ENCODE measurements around the gene KLHDC3. TPM values are rescaled to one million over a fixed set of nuclear protein-coding genes. Genes with fewer than 3 reads are reported as not detected.

The KLHDC3 gene, protein sequence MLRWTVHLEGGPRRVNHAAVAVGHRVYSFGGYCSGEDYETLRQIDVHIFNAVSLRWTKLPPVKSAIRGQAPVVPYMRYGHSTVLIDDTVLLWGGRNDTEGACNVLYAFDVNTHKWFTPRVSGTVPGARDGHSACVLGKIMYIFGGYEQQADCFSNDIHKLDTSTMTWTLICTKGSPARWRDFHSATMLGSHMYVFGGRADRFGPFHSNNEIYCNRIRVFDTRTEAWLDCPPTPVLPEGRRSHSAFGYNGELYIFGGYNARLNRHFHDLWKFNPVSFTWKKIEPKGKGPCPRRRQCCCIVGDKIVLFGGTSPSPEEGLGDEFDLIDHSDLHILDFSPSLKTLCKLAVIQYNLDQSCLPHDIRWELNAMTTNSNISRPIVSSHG
- 227 TPM for polyA plus RNA-seq (ENCODE audit: insufficient read length)

DNA sequence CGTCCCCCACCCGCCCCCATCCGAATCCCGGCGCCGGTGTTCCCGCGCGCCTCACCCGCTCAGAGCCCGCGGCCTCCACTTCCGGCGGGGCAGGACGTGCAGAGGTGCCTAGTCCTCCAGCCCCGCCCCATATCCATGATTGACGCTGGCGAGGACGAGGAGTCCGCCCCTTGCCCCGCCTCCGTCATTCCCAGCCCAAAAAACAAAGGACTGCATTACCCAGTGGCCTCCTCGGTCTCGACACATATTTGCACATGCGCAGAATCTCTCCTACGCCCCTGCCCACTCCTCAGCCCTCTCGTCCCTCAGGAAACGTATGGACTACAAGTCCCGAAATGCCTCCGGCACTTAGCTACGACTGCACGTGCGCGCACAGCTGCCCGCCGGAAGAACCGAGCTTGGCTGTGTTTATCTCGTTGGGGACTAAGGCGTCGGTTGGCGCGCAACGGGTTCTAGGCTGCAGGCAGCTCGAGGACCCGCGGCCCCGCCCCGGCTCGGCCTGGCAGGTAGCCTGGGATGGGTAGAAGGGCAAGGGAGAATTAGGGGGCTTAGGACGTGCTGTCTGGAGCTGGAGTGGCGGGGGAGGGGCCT is at the start of gene KLHDC3, which contains the start of gene MEA1:
Gene KLHDC3 (plus strand): TSS at position 407 of the 591 bp plus-strand sequence. CDS start 2,944 bp downstream, outside the sequence.
Gene MEA1 (minus strand): TSS at position 104 of the 591 bp plus-strand sequence. CDS start 133 bp downstream, outside the sequence.
- peak; percentile 99 for DNase-seq (ENCODE audit: low read depth)

DNA sequence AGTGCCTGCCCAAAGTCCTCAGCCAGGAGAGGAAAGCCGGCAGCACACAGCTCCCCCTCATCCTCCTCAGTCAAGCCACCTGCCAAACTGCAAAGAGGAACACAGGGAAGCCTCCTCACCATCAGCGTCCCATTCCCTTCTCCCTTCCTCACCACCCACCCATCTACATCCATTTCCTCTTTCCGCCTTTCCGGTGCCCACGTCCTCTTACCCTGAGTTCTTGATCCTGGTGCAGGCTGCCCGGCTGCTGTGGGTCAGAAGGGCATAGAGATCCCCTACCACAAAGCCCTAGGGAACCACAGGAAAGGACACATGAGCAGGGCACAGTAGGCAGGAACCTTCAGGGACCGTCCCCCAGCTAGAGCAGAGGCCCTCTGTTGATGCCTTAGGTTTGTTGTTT is 47.5 kb upstream of the KLHDC3 start:
- DNase-seq (ENCODE audit: low read depth), result no peak

DNA sequence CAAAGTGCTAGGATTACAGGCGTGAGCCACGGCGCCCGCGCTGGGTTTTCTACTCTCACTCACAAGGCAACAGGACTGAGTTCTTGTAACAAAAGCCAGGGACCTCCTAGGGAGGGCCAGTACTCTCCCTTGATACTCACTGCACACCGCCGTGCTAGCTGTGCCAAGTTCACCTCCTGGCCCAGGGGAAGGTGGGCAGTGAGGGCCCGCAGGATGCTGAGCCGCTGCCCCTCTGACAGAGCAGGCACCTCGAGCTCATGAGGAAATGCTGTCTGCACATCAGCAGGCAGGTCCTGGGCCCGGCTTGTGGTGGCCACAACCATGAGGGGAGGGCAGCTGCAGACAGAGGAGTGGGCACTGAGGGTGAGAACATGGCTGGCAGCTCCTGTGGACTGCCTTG is 46.8 kb upstream of the KLHDC3 start:
- no peak for DNase-seq (ENCODE audit: low read depth)

DNA sequence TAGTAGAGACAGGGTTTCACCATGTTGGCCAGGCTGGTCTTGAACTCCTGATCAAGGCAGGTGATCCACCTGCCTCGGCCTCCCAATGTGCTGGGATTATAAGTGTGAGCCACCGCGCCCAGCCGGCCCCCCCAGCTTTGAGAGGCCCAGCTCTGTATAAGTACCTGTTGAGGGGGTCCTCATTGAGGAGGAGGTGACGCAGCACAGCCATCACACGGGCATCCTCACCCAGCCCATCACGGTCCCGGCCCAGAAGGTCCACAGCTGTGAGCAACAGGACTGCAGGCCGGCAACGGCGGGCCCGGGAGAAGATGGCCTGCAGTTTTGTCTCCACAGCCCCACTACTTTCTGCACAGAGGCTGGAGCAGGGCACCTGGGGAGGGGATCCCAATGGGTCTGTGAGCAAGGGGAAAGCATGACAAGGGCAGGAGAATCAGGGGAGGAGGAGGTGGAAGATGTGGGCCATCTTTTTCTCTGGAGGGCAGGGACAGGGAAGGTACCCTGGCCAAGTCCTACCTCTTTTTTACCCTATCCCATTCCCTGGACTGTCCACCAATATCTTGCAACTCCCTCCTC is 45.8 kb upstream of the KLHDC3 start:
- no peak for DNase-seq (ENCODE audit: low read depth)

DNA sequence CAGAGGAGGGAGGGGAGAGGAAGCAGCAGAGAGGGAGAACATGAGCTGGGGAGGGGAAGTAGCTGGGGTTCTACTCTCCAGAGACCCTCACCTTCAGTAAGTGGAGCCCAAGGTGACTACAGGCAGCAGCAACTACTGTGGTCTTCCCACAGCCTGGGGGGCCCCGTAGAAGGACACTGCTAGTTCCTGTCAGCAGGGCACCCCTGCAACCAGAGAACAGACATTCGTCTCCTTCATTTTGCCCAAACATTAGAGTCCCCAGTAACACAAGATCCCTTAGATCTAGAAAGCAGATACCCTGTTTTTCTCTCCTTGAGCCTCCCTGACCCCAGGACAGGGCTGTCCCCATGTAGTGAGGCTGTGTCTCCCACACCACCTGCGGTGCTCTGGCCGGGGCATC is 45.3 kb upstream of the KLHDC3 start:
- DNase-seq (ENCODE audit: low read depth), result no peak

DNA sequence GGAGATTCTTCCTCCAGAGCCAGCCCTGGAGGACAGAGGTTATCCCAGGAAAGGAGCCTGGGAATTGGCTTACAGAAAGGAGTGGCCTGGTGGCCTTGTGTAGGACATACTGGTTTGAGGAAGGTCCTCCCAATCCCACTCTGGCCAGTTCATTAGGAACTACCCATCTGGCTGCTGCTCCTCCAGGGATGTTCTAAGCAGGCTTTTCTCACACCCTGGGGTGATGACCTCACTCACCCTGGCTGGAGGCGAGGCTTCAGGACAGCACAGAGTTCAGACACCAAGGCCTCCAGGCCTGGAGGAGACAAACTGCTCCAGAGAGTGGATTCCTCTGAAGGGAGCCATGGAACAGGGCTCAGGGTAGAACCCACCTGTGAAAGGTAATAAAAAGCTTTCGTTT is 44.6 kb upstream of the KLHDC3 start:
- DNase-seq (ENCODE audit: low read depth), result no peak

DNA sequence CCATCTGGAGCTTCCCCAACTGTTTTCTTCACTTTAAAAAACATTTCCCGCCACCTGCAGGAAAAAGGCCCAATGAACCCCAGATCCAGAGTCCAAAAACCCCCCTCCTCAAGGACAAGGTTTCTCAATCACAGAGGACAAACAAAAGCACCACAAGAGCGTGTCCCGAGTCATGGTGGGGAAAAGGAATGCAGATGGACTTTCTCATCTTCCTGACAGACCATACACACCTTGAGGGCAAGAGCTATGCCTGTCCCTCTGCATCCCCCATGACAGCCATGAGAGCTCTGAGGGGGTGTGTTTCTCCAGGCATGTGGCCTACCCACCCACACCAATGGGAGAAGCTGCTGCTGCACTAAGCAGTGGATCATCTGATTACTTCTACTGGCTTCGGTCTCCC is 44.1 kb upstream of the KLHDC3 start:
- no peak for DNase-seq (ENCODE audit: low read depth)

DNA sequence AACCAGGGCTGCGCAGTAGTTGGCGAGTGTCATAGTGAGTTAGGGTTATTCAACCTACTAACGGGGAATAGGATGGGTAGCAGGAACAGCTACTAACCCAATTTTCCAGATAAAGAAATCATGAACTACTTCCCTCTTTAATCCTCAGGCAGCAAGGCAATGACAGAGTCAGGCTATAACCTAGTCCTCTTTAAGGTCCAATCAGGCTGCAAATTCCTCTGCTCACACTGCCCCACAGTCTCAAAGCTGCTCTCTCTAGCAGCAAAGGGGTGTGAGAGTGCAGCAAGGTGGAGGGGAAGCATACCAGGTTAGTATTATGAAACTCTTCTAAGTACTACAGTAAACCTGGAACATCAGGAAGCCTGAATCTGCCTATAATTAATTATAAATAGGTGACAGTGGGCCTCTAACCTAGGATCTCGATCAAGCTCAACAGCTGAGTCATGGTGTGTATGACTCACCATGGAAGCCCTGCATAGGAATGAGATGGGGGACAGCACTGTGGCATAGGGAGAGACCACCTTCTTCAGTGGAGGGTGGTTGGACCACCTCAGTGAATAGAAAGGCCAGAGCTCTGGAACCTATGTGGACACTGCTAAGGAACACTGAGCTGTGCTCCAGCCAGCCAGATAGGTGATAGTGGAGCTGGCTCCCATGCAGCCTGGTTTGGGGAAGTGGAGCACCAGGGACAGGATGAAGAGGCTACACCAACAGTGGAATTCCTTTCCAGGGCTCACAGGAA is 43.0 kb upstream of the KLHDC3 start:
- no peak for DNase-seq (ENCODE audit: low read depth)

DNA sequence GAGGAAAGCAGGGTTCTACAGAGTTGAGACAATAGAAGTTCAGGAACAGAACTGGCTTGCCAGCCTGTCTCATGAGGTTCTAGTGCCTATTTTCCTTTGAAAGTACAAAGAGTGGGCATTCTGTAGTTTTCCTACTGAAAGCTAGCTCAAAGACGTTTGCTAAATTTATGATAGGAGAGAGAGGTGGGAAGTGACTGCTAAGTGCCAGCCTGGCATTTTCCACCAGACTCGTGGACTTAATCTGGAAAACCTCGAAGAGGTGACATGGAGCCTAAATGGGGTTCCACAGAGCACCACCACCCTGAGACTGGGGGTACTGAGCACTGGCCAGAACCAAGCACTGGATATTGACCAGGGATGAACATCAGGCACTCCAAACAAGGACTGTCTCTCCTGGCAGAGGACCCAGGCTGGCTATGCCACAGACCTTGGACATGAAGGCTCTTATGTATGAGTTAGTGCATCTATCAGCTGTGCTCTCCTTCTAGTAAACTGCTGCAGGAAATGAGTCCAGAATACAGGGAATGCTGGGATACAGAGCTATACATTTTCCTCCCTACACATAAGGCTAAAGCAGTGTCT is 42.2 kb upstream of the KLHDC3 start:
- no peak for DNase-seq (ENCODE audit: low read depth)

DNA sequence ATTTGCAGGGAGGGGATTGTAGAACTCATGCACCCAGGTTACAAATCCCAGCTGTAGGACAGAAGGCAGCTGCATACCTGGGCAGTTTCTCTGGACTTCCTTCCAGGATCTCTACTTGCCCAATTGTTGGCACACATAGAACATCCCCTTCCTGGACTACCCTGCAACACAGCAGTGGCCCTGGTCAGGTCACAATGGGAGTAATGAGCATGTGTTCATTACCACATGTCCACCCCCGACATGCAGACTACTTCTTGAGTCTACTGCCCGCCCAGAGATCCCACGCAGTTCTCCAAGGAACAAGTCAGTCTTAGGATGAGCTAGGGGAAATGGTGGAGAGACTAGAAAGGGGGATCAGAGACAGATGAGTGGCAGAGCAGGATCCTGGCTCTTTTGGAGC is 40.1 kb upstream of the KLHDC3 start:
- DNase-seq (ENCODE audit: low read depth), result no peak

DNA sequence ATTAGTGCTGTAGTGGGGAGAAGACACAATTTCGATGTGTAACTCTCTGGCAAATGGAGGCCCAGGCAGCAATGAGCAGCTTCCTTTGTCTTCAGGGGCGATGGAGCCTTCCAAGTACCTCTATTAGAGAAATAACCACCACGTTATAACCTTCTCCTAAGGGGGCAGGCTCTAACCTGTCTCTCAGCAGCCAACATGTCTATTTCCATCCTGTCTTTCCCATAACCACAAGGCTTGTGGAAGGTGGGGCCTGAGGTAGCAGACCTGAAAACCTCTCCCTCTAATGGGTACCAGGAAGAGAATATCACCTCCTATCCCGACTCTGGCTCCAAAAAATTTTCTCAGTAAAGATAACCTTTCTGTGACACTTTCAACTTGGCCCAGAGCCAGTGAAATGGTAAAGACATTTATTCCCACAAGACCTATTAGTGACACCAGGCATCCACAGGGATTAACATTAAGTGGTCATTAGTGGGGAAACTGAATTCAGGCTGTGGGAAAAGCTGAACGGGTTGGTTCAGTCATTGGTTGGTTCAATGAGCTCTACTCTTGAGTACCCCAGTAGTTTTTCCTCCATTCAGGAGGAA is 39.0 kb upstream of the KLHDC3 start:
- no peak for DNase-seq (ENCODE audit: low read depth)

DNA sequence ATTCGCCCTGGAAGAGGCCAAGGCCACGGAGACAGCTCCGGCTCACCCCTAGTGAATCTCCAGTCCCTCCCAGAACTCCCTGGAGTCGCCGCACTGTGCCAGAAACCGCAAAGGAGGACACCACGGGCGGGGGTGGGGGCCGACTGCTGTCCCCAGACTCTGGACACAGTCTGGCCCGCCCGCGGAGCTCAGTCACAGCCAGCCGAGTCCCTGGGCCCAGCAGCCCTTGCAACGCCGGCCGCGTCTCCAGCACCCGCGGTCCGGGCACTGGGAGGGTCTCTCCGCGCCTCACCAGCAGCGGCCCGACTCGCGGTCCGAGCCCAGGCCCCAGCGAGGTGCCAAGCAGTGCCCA is 35.6 kb upstream of the KLHDC3 start:
- no peak for DNase-seq (ENCODE audit: low read depth)

DNA sequence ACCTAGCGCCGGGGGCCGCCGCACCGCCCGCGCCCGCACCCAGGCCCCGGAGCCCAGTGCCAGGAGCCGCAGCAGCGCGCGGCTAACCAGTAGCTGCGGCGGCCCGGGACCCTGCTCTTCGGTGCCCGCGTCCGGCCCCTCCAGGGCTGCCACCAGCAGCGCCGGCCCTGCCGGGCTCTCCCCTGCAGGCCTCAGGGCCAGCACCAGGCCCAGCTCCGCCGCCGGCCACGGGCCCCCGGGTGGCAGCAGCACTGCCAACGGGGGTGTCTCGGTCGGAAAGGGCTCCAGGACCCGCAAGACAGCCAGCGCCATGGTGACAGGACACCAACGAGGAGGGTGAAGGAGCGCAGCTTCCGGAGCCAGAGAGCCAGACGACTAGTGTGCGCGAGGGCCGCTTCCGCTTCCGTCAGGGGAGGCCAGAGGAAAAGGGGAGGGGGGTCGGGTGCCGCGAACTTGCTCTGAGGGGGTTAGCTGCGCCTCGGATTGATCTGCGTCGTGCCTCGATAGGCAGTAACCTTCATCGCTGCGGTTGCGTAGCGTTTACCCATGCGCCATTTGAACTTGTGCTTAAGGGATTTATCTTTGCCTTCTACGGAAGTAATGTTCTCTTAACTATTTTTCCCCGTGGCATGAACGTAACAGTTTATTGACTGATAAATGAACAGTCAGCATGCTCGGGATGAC is 35.1 kb upstream of the KLHDC3 start, which contains the start of gene PEX6:
Gene PEX6 (minus strand): TSS at position 343 of the 684 bp plus-strand sequence. CDS start 31 bp downstream, at position 312.
- peak; percentile 49 for DNase-seq (ENCODE audit: low read depth)

DNA sequence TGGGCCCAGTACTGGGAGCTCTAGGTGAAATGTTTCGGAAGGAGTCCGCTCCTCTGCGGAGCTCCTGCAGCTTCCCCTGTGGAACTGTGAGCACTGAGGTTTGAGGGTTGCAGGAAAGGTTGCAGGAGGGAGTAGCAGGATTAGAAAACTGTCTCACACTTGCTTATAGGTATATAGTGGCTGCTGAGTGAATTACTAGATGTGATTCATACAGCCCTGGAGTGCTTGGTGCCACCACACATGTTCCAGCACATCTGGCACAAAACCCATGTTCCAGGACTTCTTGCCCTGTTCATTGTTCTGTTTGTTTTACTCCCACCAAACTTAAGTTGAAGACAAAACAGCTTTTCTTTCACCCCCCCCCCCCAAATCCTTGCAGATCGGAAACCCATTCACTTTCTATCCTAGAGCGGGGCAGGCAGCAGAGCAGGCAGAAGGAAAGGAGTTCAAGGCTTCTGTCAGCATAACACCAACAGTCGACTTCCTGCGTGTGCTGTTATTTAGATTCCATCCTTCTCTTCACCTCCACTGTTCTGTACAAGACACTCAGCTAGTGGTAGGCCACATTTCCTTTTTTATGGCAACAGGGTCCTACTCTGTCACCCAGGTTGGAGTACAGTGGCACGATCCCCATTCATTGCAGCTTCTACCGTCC is 34.4 kb upstream of the KLHDC3 start:
- no peak for DNase-seq (ENCODE audit: low read depth)

DNA sequence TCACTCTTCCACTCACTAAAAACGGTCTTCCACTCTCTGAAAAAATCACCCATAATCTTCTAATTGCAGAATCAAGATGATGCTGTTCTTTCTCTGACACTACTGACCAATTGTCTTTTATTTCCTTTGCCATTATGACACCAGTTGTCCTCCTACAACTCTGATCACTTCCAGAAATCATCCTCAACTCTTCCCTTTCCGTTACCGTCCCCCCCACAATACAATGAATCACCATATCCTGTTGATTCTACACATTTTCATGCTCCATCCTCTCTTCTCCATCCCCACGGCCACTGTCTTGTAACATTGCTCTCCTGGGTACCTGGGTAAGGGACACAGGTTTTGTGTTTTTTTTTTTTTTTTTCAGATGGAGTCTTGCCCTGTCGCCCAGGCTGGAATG is 32.2 kb upstream of the KLHDC3 start:
- no peak for DNase-seq (ENCODE audit: low read depth)

DNA sequence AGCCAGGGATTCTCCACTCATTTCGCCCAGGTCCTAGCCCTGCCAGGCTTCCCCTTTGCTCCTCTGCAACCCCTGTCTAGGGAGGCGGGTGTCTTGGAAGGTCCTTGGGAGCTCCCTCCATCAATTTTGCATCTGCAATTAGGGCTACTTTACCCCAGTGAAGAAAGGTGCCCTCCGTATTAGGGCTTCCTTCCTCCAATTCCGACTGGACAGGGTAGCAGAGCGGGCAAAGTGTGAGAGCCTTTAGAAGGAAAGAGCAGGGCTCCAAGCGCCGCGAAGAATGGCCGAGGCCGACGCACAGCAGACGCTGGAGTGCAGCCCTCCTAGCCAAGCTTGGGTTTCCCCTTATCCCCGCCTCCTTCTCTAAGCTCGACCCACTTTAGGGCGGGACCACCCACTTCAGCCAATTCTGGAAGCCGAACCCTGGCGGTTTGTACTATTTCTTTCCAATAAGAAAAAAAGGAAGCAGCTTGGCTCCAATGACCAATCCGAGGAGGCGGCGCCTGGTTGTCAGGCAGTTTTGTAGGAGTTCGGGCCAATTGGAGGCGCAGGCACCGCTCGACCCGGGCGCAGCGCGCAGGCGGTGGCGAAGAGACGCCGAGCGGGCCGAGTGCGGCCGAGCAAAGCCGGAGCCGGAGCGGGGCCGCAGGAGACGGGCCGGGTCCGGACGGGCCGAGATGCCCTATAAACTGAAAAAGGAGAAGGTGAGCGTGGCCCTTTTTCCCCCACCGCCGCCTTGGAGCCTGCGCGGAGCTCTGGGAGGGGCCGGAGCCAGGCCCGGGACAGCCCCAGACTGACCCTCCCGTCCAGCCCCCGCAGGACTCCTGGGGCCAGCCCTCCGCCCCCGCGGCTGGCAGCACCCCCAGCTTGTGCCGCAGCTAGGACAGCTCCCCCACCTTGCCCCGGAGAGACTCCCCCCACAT is 29.8 kb upstream of the KLHDC3 start, which contains the start of gene PPP2R5D:
Gene PPP2R5D (plus strand): TSS at position 570 of the 923 bp plus-strand sequence. CDS start 108 bp downstream, at position 678.
- peak; percentile 94 for DNase-seq (ENCODE audit: low read depth)

DNA sequence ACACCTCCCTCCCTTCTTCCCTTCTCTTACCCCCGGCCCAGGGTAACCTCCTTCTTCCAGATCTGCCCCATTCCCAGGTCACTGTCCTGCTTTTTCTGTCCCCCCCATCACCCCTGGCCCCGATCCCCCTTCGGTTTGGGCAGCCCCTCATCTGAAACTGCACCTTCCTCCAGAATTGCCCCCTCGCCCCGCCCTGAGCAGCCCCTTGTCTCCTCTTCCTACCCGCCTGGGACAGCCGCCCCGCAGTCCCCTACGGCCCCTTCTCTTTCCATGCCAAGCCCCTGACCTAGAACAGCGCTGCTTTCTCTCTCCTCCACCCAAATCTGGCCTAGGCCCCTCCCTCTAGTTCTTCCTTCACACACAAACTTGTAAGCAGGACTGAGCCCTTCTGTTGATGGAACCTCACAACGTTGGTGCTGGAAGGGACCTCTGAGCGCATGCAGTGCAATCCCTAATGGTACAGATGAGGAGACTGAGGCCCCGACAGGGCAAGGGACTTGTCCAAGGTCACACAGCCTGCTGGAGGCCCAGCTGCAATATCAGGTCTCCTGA is 29.0 kb upstream of the KLHDC3 start:
- DNase-seq (ENCODE audit: low read depth), result no peak
